Lung microvascular endothelial cell (primary cell): ENCODE data around the gene FNDC3B. TPM values are rescaled to one million over a fixed set of nuclear protein-coding genes. Genes with fewer than 3 reads are reported as not detected.
"Not testable (repeated sequence)": the region's sequence is repeated elsewhere in the genome, so short reads cannot be mapped to it uniquely, and the experiment has no call there.

Experiments used
- DNase-seq, 2 donors: peaks; one replicate each; pipeline versions ENCODE4 v3.0.0 to v3.0.0-alpha.2; 2010; ENCODE audit warnings: low read depth in 2 of 2
- total RNA-seq: library from RNA; depleted of rRNA; stranded (reverse); fragments of >200 nt; gene quantifications from 2 replicates; pipeline ENCODE4 v1.2.1, GENCODE V29; 2014

Gene FNDC3B
- total RNA-seq = 61.2 and 74.6 TPM in 2 replicates

DNA sequence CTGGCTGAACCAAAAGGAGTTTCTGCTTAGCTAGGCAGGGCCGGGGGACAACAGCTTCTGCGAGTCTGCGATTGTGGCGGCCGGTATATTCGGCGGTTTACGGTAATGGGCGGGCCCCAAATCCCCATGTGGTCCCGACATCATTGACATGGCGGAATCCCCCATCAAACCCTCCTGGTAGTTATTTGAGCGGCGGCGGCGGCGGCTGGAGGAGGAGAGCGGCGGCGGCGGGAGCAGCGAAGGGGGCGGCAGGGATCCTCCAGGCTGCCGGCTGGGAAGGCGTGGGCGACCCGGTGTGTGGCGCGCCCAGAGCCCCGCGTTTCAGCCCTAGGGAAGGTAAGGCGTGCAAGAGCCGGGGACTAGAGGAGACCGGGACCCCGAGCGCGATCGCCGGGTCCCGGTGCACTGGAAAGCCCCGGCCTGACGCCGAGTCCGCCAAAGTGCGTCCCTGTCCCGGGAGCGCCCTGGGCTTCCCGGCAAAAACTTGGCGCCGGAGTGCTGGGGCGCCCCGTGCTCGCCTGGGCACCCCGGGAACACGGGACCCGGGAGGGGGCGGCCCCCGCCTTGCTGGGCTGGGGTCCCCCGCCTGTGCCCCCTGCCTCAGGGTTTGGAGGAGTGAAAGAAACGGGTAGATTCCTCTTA lies at the start of gene FNDC3B:
TSS of gene FNDC3B (plus strand) at position 143 of the 642 bp plus-strand sequence. CDS start 72,902 bp downstream, outside the sequence.
- DNase-seq = peak; percentile 98

- DNase-seq = not testable (repeated sequence)
Measured at GRCh38 chr3:171990239-171990638, 49.1 kb upstream of the FNDC3B start.

DNA sequence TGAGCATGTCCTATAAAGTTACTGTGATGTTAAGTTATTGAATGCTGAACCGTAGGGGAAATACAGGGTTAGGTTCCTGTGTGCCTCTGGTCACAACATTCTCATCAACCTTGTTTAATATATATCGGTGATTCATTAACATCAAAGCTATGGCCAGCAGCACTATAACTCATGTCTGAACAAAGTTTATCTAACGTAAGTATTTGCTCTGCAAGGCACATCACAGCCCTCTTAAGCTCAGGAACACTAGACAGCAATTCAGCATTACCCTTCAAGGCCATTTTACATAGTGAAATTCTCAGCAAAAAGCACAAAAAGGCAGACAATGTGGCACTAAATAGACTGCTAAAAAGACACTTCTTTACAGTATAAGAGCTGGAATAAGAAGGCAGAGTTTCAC lies 48.2 kb upstream of the FNDC3B start:
- DNase-seq = no peak

DNA sequence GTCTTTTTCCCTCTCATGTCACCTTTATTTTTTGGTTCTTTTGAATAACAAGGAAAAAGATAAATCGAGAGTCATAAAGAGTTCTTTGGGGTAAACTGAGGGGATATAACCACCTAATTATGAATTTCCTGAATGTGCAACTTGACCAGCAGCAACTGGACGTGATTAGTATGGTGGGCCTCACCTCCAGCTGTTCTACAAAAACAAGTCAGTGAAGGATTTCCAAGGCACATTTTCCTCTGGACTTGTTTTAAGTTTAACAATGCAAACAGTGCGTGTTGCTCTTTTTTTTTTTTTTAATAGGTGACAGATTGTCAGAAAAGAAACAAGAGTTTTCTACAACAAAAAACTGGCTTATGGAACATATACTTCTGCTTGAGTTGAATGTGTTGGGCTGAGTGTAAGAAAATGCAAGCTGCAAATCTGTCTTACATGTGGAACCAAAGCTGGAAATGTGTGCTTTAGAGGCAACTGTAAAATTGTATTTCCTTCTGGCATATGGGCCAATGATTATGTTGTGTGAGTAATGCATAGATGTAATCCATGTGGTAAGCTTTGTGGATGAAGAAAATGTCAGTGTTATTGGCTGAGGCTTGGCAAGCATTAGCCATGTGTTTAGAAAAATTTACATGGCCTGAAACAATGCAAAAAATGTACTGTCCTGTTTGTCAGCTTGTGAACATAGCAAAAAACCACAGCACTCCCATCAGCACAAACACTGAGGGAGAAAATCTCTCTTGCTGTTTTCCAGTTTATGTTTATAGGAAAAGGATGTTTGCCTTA lies 44.5 kb upstream of the FNDC3B start:
- DNase-seq = no peak

GRCh38 chr3:171995486-171995885 lies 43.9 kb upstream of the FNDC3B start:
- no peak for DNase-seq

- no peak for DNase-seq
Measured at GRCh38 chr3:171996178-171996817, 43.1 kb upstream of the FNDC3B start.

- not testable (repeated sequence) for DNase-seq
Measured at GRCh38 chr3:171998731-171999130, 40.6 kb upstream of the FNDC3B start.

- not testable (repeated sequence) for DNase-seq
Measured at GRCh38 chr3:172001616-172002015, 37.8 kb upstream of the FNDC3B start.

- no peak for DNase-seq
Measured at GRCh38 chr3:172002512-172003078, 36.8 kb upstream of the FNDC3B start.

GRCh38 chr3:172003146-172003545 lies 36.2 kb upstream of the FNDC3B start:
- no peak for DNase-seq

- DNase-seq = no peak
Measured at GRCh38 chr3:172007065-172007370, 32.4 kb upstream of the FNDC3B start.

GRCh38 chr3:172009803-172010202 lies 29.6 kb upstream of the FNDC3B start:
- DNase-seq = no peak

- DNase-seq = no peak
Measured at GRCh38 chr3:172012775-172013174, 26.6 kb upstream of the FNDC3B start.

GRCh38 chr3:172014145-172014544 lies 25.2 kb upstream of the FNDC3B start:
- DNase-seq = no peak

DNA sequence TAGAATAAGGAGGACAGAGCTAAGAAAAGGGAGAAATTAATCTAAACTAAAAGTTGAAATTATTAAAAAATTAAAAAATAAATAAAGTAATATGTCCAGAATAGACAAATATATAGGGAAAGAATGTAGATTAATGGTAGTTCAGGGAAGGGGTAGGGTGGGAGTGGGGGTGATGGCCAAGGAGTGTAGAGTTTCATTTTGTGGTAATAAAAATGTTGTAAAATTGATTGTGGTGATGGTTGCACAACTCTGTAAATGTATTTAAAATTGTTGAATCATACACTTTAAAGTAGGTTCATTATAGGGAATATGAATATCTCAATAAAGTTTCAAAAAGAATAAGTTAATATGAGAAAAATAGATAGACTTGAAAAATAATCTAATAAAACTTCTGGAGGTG lies 21.0 kb upstream of the FNDC3B start:
- DNase-seq = no peak

DNA sequence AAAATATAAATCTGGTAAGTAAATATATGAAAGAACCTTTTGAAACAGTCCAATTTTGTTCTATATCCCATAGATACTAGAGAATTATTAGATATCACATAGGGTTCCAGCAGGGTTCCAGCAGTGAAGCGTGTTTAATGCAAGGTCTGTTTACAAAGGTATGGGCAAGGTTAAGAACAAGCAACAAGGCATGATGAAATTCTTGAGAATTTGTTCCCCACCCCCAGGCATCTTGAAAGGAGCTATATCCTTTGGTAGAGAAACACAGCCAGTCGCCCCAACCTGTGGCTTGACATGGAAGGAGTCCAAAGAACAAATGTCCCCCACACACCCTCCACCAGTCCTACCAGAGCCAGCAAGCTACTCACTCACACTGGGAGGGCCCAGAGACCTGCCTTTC lies 18.6 kb upstream of the FNDC3B start:
- DNase-seq = no peak

DNA sequence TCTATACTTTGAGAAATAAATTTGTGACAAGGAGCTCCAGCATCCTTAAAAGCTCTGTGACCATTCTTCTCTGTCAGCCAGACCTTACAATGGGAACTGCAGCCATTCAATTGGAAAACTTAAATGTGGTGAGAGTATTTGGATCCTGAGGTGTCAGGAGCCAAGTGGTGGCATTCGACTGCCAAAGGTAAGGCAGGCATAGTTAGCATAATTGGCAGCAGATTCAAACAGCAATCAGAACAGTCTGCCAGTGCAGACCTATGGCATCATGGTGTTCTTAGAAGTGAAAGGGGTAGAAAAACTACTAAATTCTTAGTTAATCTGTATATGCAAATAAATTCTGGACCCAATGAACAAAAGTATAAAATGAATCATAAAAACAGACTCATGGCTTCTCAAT lies 18.2 kb upstream of the FNDC3B start:
- no peak for DNase-seq

- DNase-seq = no peak
Measured at GRCh38 chr3:172021859-172022258, 17.5 kb upstream of the FNDC3B start.

GRCh38 chr3:172023915-172024314 lies 15.5 kb upstream of the FNDC3B start:
- DNase-seq = no peak

DNA sequence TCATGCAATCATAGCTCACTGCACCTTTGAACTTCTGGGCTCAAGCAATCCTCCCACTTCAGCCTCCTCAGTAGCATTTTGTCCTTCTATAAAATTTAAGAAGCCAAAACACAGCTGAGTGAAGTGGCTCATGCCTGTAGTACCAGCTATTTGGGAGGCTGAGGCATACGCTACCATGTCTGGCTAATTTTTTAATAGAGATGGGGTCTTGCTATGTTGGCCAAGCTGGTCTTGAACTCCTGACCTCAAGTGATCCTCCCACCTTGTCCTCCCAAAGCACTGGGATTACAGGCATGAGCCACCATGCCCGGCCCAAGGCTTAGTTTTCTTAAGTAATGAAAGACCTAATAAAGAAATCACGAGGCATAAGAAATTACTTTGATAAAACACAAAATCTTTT lies 14.7 kb upstream of the FNDC3B start:
- no peak for DNase-seq

GRCh38 chr3:172029425-172030098 lies 9.8 kb upstream of the FNDC3B start:
- DNase-seq = no peak

DNA sequence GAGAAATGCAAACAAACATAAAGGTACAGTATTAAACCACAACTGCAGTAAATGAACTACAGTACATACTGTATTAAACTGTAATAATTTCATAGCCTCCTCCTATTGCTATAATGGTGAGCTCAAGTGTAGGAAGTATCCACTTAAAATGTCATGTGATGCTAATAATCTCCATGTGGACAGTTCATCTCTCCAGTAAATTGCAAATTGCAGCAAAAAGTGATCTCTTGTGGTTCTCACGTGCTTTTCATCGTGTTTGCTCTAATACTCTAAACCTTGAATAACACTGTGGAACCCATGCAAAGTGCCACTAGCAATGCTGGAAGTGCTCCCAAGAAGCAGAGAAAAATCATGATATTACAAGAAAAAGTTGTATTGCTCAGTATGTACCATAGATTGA lies 9.2 kb upstream of the FNDC3B start:
- DNase-seq = no peak
